Measurements from ENCODE around the gene ZFAND3.

Gene ZFAND3, protein sequence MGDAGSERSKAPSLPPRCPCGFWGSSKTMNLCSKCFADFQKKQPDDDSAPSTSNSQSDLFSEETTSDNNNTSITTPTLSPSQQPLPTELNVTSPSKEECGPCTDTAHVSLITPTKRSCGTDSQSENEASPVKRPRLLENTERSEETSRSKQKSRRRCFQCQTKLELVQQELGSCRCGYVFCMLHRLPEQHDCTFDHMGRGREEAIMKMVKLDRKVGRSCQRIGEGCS

DNA sequence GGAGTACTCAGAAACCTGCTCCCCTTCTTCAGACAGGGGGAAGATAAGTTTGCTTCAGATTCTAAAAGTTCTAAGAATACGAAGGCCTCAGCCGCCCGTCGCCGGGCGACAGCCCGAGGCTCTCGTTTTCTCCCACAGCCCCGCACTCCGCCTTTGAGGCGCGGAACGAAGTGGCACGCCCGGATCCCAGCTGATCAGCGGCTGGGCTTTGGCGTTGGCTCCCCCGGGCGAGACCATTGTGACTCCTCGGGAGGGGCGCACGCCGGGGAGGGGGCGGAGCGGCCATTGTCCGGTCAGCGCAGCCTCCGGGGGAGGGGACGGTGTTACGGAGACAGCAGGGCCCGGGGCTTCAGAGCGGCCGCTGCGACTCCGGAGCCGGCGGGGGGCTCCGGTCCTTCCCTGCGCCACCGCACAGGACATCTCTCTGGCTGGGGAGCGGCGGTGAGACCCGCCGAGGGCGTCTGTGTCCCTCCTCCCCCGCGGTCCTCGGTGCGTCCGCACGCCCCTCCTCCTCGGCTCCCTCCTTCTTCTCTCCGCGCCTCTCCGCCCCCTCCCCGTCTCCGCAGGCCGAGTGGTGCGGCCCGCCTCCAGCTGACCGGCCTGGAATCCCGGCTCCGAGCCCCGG, at the start of gene ZFAND3:
Gene ZFAND3 (plus strand): TSS at position 551 of the 625 bp plus-strand sequence. CDS start 219 bp downstream, outside the sequence.
- peak within 1 kb of the TSS; percentile 90 for H3K27ac ChIP-seq

DNA sequence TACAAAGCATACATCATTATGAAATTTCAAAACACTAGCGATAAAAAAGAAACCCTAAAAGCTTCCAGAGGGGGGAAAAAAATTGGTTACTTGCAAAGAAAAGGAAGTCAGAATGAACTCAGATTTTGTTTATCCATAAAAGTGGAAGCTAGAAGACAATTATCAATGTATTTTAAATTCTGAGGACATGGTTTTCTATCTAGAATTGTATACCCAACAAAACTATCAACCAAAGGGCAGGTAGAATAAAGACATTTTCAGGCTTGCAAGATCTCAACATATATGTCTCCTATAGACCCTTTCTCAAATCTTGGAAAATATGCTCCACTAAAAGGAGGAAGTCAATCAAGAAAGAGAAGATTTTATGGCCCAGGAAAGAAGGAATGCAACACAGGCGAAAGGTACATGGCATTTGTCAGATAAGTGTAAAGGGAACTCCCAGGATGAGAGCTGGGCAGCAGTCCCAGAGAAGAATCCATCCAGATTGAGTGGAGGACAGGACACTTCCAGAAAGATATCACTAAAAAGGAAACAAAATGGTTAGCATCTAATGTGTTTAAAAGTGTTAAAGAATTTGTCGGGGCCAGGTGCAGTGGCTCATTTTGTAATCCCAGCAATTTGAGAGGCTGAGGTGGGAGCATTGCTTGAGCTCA, 45.4 kb upstream of the ZFAND3 start:
- TF ChIP-seq, protein P1, sequence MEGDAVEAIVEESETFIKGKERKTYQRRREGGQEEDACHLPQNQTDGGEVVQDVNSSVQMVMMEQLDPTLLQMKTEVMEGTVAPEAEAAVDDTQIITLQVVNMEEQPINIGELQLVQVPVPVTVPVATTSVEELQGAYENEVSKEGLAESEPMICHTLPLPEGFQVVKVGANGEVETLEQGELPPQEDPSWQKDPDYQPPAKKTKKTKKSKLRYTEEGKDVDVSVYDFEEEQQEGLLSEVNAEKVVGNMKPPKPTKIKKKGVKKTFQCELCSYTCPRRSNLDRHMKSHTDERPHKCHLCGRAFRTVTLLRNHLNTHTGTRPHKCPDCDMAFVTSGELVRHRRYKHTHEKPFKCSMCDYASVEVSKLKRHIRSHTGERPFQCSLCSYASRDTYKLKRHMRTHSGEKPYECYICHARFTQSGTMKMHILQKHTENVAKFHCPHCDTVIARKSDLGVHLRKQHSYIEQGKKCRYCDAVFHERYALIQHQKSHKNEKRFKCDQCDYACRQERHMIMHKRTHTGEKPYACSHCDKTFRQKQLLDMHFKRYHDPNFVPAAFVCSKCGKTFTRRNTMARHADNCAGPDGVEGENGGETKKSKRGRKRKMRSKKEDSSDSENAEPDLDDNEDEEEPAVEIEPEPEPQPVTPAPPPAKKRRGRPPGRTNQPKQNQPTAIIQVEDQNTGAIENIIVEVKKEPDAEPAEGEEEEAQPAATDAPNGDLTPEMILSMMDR (IDR thresholded peaks at IDR 0.05): no peak
- TF ChIP-seq ZFX (IDR thresholded peaks at IDR 0.05; ENCODE audit: borderline replicate concordance): no peak
- no peak overlapping the region for H3K27ac ChIP-seq

More for the DNA sequence above, at the start of gene ZFAND3:
- TF ChIP-seq ZFX (IDR thresholded peaks at IDR 0.05; ENCODE audit: borderline replicate concordance): no peak
- TF ChIP-seq, protein P1 (IDR thresholded peaks at IDR 0.05): no peak

DNA sequence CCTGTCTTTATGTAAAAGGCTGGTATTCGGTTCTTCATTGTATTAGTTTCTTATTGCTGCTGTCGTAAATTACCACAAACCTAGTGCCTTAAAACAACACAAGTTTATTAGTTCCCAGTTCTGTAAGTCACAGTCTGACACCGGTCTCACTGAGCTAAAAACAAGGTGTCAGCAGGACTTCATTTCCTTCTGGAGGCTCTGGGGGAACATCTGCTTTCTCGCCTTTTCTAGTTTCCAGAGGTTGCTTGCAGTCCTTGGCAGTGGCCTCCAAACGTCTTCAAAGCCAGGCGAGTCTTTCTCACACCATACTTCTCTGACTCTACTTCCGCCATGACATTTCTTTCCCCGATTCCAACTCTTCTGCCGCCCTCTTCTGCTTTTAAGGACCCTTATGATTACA, 43.0 kb upstream of the ZFAND3 start:
- no peak for TF ChIP-seq ZFX (IDR thresholded peaks at IDR 0.05; ENCODE audit: borderline replicate concordance)
- TF ChIP-seq, protein P1 (IDR thresholded peaks at IDR 0.05): no peak
- no peak overlapping the region for H3K27ac ChIP-seq

DNA sequence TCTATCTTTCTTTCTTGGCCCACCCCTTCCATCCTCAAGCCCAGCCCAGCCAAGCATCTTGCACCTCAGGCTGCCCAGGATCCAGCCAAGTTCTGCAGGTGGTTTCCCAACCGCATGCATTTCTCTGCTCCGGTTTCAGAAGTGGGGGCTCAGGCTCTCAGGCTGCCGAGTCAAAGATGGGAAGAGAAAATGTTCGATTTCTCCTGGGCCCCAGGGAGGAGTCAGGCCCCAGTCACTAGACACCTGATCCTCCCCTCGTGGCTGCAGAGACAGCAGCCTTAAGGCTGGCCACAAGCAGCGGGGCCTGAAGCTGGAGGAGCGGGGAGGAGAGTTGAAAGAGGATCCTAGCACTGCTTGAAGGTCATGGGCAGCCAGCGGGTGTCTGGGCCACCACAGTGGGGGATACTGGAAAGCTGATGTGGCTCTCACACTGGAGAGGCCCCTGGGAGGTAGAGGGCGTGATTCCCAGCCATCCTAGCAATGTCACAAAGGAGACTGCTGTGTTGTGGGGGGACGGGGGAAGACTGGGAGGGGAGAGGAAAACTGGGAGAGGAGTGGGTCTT, 42.2 kb upstream of the ZFAND3 start:
- TF ChIP-seq ZFX (IDR thresholded peaks at IDR 0.05; ENCODE audit: borderline replicate concordance): no peak
- TF ChIP-seq, protein P1 (IDR thresholded peaks at IDR 0.05): no peak
- H3K27ac ChIP-seq: no peak overlapping the region

DNA sequence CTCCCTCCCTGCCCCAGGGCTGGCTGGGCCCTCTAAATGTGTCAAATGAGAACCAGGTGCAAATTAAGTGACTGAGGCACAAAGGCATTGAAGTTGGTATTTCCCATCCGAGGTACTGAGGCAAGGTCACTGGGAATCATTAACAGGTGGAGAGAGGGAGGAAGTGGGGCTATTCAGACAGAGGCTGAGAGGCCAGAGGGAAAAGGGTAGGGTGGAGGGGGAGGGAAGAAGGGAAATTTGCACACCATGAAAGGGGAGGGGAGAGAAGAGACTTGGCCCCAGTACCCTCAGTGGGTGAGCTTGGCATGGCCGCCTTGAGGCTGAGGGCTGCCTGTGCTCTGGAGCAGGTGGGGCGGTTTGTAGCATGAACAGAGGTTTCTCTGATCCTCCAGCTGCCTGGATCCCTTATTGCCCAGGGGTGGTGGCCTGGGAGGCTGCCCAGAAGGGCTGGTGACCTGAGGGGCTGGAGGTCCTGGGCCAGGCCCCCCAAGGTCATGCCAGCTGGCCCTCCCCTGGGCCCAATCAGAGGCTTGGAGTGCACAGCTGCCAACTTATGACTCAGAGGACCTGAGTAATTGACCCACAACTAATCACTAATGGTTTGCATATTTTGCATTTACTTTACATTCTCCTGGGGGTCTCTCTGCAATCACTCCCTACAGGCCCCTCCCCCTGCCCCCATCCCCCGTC, 40.3 kb upstream of the ZFAND3 start:
- TF ChIP-seq, protein P1 (IDR thresholded peaks at IDR 0.05): no peak
- no peak for TF ChIP-seq ZFX (IDR thresholded peaks at IDR 0.05; ENCODE audit: borderline replicate concordance)
- no peak overlapping the region for H3K27ac ChIP-seq

DNA sequence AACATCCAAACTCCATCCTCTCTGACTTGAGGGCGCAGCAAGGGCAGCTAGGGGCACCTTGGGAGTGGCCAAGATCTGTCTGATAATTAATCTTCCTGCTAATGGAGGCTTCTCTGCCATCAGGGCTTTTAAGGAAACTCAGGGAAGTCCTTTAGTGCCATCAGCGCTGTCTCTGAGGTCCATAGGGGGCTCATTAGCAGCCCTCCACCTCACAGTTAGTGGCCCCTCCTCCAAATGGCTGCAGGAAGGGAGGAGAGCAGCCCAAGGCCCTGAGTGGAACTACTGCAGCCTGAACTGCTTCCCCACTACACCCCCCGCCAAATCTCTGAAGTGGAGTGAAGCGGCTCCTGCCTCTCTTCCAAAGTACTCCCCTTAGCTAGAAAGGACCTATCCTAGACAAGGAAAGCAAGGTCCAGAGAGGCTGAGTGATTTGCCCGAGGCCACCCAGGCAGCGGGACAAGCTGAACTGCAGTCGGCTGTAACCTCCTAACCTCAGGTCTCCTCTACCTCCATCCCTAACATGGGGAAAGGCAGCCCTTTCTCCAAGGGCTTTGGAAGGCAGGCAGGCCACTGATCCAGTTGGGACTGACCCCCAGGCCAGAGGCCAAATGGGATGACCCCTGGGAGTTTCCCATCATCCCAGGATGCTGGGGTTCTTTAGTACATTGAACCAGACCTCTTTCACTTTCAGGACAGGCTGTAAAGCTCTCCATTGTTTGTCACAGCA, 39.5 kb upstream of the ZFAND3 start:
- no peak overlapping the region for H3K27ac ChIP-seq
- no peak for TF ChIP-seq ZFX (IDR thresholded peaks at IDR 0.05; ENCODE audit: borderline replicate concordance)
- TF ChIP-seq, protein P1 (IDR thresholded peaks at IDR 0.05): no peak
